ENCODE data around the gene BBLN. TPM values are rescaled to one million over a fixed set of nuclear protein-coding genes. Genes with fewer than 3 reads are reported as not detected.
A peak's percentile ranks its signal among the peaks of the same experiment; 100 is the strongest.
"Not testable (repeated sequence)": the region's sequence is repeated elsewhere in the genome, so short reads cannot be mapped to it uniquely, and the experiment has no call there.

The BBLN gene
- total RNA-seq, 1 donor from 2014 or later, result 47.3 TPM

- FAIRE-seq (no peak), DNase-seq (ENCODE audit: low read depth) (peak; percentile 86)
- Histone ChIP-seq H2AFZ (ENCODE audit: low read depth, low read length) (peak overlapping the region; percentile 99), H3K4me2 (ENCODE audit: low read length) (peak overlapping the region; percentile 100), H3K9me3 (ENCODE audit: insufficient read depth, low read depth, low read length) (no peaks in the 10 kb centered on the region), H3K27me3 (ENCODE audit: insufficient read depth, low read length) (no peaks in the 10 kb centered on the region), H3K36me3 (ENCODE audit: insufficient read depth, low read length) (peaks cover 3% of the 10 kb centered on the region), H3K27ac (ENCODE audit: low read depth, low read length) (peak overlapping the region; percentile 97), H3K79me2 (ENCODE audit: insufficient read depth, low read length) (peaks cover 32% of the 10 kb centered on the region), H3K9ac (ENCODE audit: low read length) (peak overlapping the region; percentile 91), H3K4me1 (ENCODE audit: insufficient read depth, low read length) (peaks cover 12% of the 10 kb centered on the region), H4K20me1 (ENCODE audit: insufficient read depth, low read length) (peaks cover 23% of the 10 kb centered on the region), H3K4me3 (ENCODE audit: insufficient read depth, low read depth, low read length) (peak overlapping the region; percentile 98)
- H3K4me1 Mint-ChIP-seq (ENCODE audit: low read depth, unreplicated experiment), result peaks cover 5% of the 10 kb centered on the region
- no peak for TF ChIP-seq EZH2 (IDR thresholded peaks at IDR 0.05; ENCODE audit: insufficient read depth, low read length)
- no peak for TF ChIP-seq CTCF (IDR thresholded peaks at IDR 0.05; ENCODE audit: insufficient read depth, low read depth, low read length)
- peak overlapping the region; percentile 99 for H3K27ac Mint-ChIP-seq (ENCODE audit: unreplicated experiment)
- H3K4me3 Mint-ChIP-seq (ENCODE audit: unreplicated experiment), result peak overlapping the region; percentile 98
- no peaks in the 10 kb centered on the region for H3K9me3 Mint-ChIP-seq (ENCODE audit: unreplicated experiment)
- H3K36me3 Mint-ChIP-seq (ENCODE audit: low read depth, unreplicated experiment), result peaks cover 2% of the 10 kb centered on the region
- H3K27me3 Mint-ChIP-seq (ENCODE audit: low read depth, unreplicated experiment), result peaks cover 8% of the 10 kb centered on the region
Observed at GRCh38 chr9:128127990-128128835, 31.9 kb upstream of the BBLN start.

- Histone ChIP-seq H3K9ac (ENCODE audit: low read length) (peak overlapping the region; percentile 91), H3K9me3 (ENCODE audit: insufficient read depth, low read depth, low read length) (peaks cover 5% of the 10 kb centered on the region), H3K4me2 (ENCODE audit: low read length) (peak overlapping the region; percentile 100), H3K36me3 (ENCODE audit: insufficient read depth, low read length) (peaks cover 3% of the 10 kb centered on the region), H3K4me3 (ENCODE audit: insufficient read depth, low read depth, low read length) (peak overlapping the region; percentile 98), H3K27ac (ENCODE audit: low read depth, low read length) (no peak overlapping the region), H4K20me1 (ENCODE audit: insufficient read depth, low read length) (peaks cover 23% of the 10 kb centered on the region), H3K27me3 (ENCODE audit: insufficient read depth, low read length) (peaks cover 6% of the 10 kb centered on the region), H2AFZ (ENCODE audit: low read depth, low read length) (peak overlapping the region; percentile 99), H3K79me2 (ENCODE audit: insufficient read depth, low read length) (peaks cover 32% of the 10 kb centered on the region), H3K4me1 (ENCODE audit: insufficient read depth, low read length) (peaks cover 12% of the 10 kb centered on the region)
- H3K27me3 Mint-ChIP-seq (ENCODE audit: low read depth, unreplicated experiment), result peaks cover 14% of the 10 kb centered on the region
- no peak for TF ChIP-seq EZH2 (IDR thresholded peaks at IDR 0.05; ENCODE audit: insufficient read depth, low read length)
- no peak for TF ChIP-seq CTCF (IDR thresholded peaks at IDR 0.05; ENCODE audit: insufficient read depth, low read depth, low read length)
- no peaks in the 10 kb centered on the region for H3K36me3 Mint-ChIP-seq (ENCODE audit: low read depth, unreplicated experiment)
- peaks cover 6% of the 10 kb centered on the region for H3K9me3 Mint-ChIP-seq (ENCODE audit: unreplicated experiment)
- H3K4me1 Mint-ChIP-seq (ENCODE audit: low read depth, unreplicated experiment), result peaks cover 5% of the 10 kb centered on the region
- peak overlapping the region; percentile 63 for H3K27ac Mint-ChIP-seq (ENCODE audit: unreplicated experiment)
- no peak for FAIRE-seq
- peak overlapping the region; percentile 84 for H3K4me3 Mint-ChIP-seq (ENCODE audit: unreplicated experiment)
- no peak for DNase-seq (ENCODE audit: low read depth)
Observed at GRCh38 chr9:128128836-128129590, 31.1 kb upstream of the BBLN start.

- not testable (repeated sequence) for H3K9me3 ChIP-seq (ENCODE audit: insufficient read depth, low read depth, low read length); H3K27ac Mint-ChIP-seq (ENCODE audit: unreplicated experiment); H3K36me3 Mint-ChIP-seq (ENCODE audit: low read depth, unreplicated experiment); H3K9ac ChIP-seq (ENCODE audit: low read length); H3K27ac ChIP-seq (ENCODE audit: low read depth, low read length); H2AFZ ChIP-seq (ENCODE audit: low read depth, low read length); H3K9me3 Mint-ChIP-seq (ENCODE audit: unreplicated experiment); DNase-seq (ENCODE audit: low read depth); H3K4me3 ChIP-seq (ENCODE audit: insufficient read depth, low read depth, low read length); H3K36me3 ChIP-seq (ENCODE audit: insufficient read depth, low read length); H3K27me3 ChIP-seq (ENCODE audit: insufficient read depth, low read length); H3K4me2 ChIP-seq (ENCODE audit: low read length); FAIRE-seq; H3K4me1 Mint-ChIP-seq (ENCODE audit: low read depth, unreplicated experiment)
- H3K27me3 Mint-ChIP-seq (ENCODE audit: low read depth, unreplicated experiment), result peaks cover 14% of the 10 kb centered on the region
- Histone ChIP-seq H3K79me2 (ENCODE audit: insufficient read depth, low read length) (peaks cover 25% of the 10 kb centered on the region), H4K20me1 (ENCODE audit: insufficient read depth, low read length) (peaks cover 14% of the 10 kb centered on the region), H3K4me1 (ENCODE audit: insufficient read depth, low read length) (peaks cover 12% of the 10 kb centered on the region)
- peak overlapping the region; percentile 34 for H3K4me3 Mint-ChIP-seq (ENCODE audit: unreplicated experiment)
Observed at GRCh38 chr9:128129976-128130590, 30.0 kb upstream of the BBLN start.

GRCh38 chr9:128130651-128131050 lies 29.4 kb upstream of the BBLN start:
- Histone ChIP-seq H3K79me2 (ENCODE audit: insufficient read depth, low read length) (peaks cover 19% of the 10 kb centered on the region), H3K4me1 (ENCODE audit: insufficient read depth, low read length) (peaks cover 12% of the 10 kb centered on the region)
- not testable (repeated sequence) for H3K36me3 ChIP-seq (ENCODE audit: insufficient read depth, low read length); H3K27ac Mint-ChIP-seq (ENCODE audit: unreplicated experiment); H3K27ac ChIP-seq (ENCODE audit: low read depth, low read length); H3K4me3 Mint-ChIP-seq (ENCODE audit: unreplicated experiment); H3K9me3 Mint-ChIP-seq (ENCODE audit: unreplicated experiment); H4K20me1 ChIP-seq (ENCODE audit: insufficient read depth, low read length); H3K36me3 Mint-ChIP-seq (ENCODE audit: low read depth, unreplicated experiment); DNase-seq (ENCODE audit: low read depth); FAIRE-seq; H3K9me3 ChIP-seq (ENCODE audit: insufficient read depth, low read depth, low read length); H2AFZ ChIP-seq (ENCODE audit: low read depth, low read length); H3K4me2 ChIP-seq (ENCODE audit: low read length); H3K4me1 Mint-ChIP-seq (ENCODE audit: low read depth, unreplicated experiment); H3K27me3 ChIP-seq (ENCODE audit: insufficient read depth, low read length); H3K4me3 ChIP-seq (ENCODE audit: insufficient read depth, low read depth, low read length); H3K9ac ChIP-seq (ENCODE audit: low read length)
- peaks cover 14% of the 10 kb centered on the region for H3K27me3 Mint-ChIP-seq (ENCODE audit: low read depth, unreplicated experiment)

Data from astrocyte (in vitro differentiated cells and primary cell).